Osteocyte (in vitro differentiated cells): ENCODE data around the gene IL31RA. TPM values are rescaled to one million over a fixed set of nuclear protein-coding genes. Genes with fewer than 3 reads are reported as not detected.

Experiments used
- DNase-seq: peaks from one replicate; pipeline ENCODE4 v3.0.0; 2021; ENCODE audit warnings: mixed read lengths; ENCODE audit not compliant: unreplicated experiment; ENCODE audit errors: extremely low spot score
- H3K27ac Mint-ChIP-seq: one replicate; pipeline ENCODE4 v1.8.0; 2021; ENCODE audit warnings: mild to moderate bottlenecking, mixed read lengths; ENCODE audit not compliant: unreplicated experiment
- H3K27me3 Mint-ChIP-seq: one replicate; pipeline ENCODE4 v1.8.0; 2021; ENCODE audit warnings: mixed read lengths; ENCODE audit not compliant: unreplicated experiment
- H3K36me3 Mint-ChIP-seq: one replicate; pipeline ENCODE4 v1.8.0; 2021; ENCODE audit warnings: mixed read lengths; ENCODE audit not compliant: unreplicated experiment
- H3K4me1 Mint-ChIP-seq: one replicate; pipeline ENCODE4 v1.8.0; 2021; ENCODE audit warnings: mixed read lengths; ENCODE audit not compliant: unreplicated experiment
- H3K4me3 Mint-ChIP-seq: one replicate; pipeline ENCODE4 v1.8.0; 2021; ENCODE audit warnings: mild to moderate bottlenecking, moderate library complexity, mixed read lengths; ENCODE audit not compliant: unreplicated experiment
- H3K9me3 Mint-ChIP-seq: one replicate; pipeline ENCODE4 v1.8.0; 2021; ENCODE audit warnings: mixed read lengths; ENCODE audit not compliant: unreplicated experiment
- total RNA-seq: library from RNA; stranded (reverse); gene quantifications from 2 replicates; pipeline ENCODE4 v1.2.1, GENCODE V29; 2021
- TF ChIP-seq, protein P1 (sequence below): fragments of 200-600 bp; sonication (generic); IDR thresholded peaks from 2 replicates; pipeline ENCODE4 v1.5.0; 2021; ENCODE audit warnings: antibody characterized with exemption, mild to moderate bottlenecking, moderate library complexity

Gene IL31RA
- total RNA-seq, 1 donor from 2014 or later = not detected

DNA sequence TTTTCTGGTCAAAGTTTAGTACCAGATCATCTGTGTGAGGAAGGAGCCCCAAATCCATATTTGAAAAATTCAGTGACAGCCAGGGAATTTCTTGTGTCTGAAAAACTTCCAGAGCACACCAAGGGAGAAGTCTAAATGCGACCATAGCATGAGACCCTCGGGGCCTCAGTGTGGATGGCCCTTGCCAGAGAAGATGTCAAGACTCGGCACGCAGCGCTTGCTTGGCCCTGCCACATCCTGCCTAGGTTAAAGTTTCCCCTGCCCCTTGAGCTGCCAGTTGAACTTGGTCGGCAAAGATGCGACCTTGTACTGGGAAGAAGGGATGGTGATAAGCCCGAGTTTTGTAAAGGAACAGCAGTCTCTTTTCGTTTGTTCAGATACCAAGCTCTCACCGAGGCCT lies 65.8 kb downstream of the IL31RA start:
- TF ChIP-seq, protein P1, sequence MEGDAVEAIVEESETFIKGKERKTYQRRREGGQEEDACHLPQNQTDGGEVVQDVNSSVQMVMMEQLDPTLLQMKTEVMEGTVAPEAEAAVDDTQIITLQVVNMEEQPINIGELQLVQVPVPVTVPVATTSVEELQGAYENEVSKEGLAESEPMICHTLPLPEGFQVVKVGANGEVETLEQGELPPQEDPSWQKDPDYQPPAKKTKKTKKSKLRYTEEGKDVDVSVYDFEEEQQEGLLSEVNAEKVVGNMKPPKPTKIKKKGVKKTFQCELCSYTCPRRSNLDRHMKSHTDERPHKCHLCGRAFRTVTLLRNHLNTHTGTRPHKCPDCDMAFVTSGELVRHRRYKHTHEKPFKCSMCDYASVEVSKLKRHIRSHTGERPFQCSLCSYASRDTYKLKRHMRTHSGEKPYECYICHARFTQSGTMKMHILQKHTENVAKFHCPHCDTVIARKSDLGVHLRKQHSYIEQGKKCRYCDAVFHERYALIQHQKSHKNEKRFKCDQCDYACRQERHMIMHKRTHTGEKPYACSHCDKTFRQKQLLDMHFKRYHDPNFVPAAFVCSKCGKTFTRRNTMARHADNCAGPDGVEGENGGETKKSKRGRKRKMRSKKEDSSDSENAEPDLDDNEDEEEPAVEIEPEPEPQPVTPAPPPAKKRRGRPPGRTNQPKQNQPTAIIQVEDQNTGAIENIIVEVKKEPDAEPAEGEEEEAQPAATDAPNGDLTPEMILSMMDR = no peak
- H3K27ac Mint-ChIP-seq = no peak overlapping the region
- H3K27me3 Mint-ChIP-seq = no peaks in the 10 kb centered on the region
- H3K9me3 Mint-ChIP-seq = no peaks in the 10 kb centered on the region
- DNase-seq = no peak
- no peak overlapping the region for H3K4me3 Mint-ChIP-seq
- peaks cover 3% of the 10 kb centered on the region for H3K4me1 Mint-ChIP-seq
- no peaks in the 10 kb centered on the region for H3K36me3 Mint-ChIP-seq

DNA sequence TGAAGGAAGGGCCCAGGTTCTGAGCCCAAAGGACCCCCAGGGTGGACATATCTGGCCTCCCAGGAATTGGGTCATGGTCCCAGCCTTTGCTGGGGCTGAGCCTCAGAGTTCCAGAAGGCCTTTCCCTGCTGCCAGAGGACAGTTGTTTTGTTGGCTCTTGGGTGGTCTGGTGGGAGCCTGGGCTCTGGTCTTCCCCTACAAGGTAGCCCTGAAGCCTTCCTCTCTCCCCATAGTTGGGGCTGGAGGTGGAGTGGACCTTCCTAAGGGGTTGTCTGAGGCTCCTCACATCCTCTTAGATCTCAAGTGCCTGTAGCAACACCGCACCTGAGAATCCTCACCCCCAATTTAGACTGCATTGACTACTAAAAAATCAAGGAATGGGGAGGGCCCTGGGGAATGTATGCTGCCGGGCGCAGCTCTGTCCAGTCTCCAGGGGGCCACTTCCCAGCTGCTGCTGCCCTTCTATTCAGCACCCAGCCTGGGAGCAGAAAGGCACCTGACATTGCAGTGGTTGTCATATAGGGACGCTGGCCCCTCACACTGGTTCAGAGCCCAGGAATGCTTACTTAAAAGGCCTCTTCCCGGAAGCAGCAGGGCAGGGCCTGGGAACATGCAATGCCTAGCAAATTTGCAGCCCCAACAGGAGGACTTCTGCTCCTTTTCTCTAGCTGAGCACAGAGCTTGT lies 66.4 kb downstream of the IL31RA start:
- TF ChIP-seq, protein P1 = no peak
- Mint-ChIP-seq H3K27me3 (no peaks in the 10 kb centered on the region), H3K4me3 (no peak overlapping the region), H3K36me3 (no peaks in the 10 kb centered on the region), H3K27ac (no peak overlapping the region), H3K9me3 (no peaks in the 10 kb centered on the region), H3K4me1 (no peaks in the 10 kb centered on the region)
- no peak for DNase-seq

DNA sequence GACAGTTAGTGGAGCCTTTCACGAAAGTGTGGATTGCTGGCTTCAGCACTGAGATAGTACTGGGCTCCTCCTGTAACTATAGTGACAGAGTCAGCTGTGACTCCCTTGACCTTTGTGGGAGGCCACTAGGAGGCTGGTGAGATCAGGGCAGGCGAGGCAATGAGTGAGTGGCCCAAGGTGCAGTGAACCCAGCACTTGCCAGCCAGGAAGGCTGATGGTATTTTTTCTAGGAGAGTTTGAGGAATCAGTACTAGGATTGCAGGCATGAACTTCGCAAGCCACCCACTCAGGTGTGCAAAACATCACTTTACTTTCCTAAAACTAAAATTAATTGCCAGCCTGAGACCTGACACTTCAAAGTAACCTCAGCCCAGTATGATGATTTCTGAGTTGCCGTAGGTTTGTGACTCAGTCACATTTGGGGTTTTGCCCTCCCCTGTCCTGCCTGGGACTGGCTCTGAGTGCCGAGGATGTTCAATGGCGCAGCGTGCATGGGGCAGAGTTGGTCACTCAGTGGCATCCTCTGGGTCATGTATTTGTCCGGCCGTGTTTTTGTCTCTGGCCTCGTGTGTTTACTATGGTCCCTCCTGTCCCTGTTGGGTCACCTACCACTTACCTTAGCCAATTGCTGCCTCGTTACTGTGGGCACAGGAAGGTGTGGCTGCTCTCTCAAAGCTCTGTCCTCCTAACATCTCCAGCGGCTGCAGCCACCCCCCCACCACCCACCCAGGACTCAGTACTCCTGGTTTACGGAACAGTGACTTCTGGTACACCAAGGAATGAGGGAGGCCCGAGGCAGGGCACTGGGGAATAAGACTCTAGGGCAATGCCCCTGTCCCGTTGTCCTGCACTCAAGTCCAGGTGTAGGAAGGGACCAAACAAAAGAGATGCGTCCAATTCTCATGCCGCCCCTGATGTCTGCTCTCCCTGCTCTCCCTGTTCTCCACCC lies 67.2 kb downstream of the IL31RA start:
- DNase-seq = no peak
- no peaks in the 10 kb centered on the region for H3K27me3 Mint-ChIP-seq
- no peak overlapping the region for H3K4me3 Mint-ChIP-seq
- H3K9me3 Mint-ChIP-seq = no peaks in the 10 kb centered on the region
- H3K4me1 Mint-ChIP-seq = peaks cover 5% of the 10 kb centered on the region
- H3K36me3 Mint-ChIP-seq = no peaks in the 10 kb centered on the region
- TF ChIP-seq, protein P1 = no peak
- H3K27ac Mint-ChIP-seq = no peak overlapping the region

DNA sequence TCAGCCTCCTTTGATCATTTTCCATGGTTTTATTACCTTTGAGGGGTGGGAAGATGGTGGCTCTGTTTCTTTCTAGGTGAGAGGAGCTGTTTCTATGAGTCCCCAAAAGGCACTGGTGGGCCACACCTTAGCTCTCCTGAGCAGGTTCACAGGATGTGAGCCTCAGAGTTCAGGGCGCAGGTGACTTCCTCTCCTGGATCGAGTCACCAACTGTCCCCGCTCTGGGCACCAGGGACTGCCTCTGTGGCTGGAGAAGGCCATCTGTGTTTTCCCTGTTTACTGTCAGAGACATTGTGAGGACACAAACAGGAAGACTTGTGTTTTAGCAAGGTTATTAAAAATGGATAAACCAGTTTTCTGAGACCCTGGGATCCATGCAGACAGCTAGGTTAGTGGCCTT lies 68.5 kb downstream of the IL31RA start:
- DNase-seq = no peak
- H3K4me3 Mint-ChIP-seq = no peak overlapping the region
- TF ChIP-seq, protein P1 = no peak
- H3K9me3 Mint-ChIP-seq = no peaks in the 10 kb centered on the region
- no peaks in the 10 kb centered on the region for H3K36me3 Mint-ChIP-seq
- H3K4me1 Mint-ChIP-seq = peaks cover 8% of the 10 kb centered on the region
- no peak overlapping the region for H3K27ac Mint-ChIP-seq
- H3K27me3 Mint-ChIP-seq = no peaks in the 10 kb centered on the region

DNA sequence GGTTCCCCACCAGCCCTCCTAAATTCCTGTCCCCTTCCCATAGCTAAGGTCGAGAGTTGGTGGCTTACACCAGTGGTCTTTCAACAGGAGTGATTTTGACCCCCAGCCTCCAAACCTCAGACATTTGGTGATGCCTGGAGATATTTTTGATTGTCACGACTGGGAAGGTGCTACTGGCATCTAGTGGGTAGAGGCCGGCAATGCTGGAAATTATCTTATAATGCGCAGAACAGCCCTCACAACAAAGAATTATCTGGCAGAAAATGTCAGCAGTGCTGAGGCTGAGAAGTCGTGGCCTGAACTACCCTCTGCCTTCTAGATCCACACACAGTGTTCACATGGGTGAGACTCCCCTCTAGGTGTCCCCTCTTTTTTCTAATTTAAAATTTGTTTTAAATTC lies 69.6 kb downstream of the IL31RA start:
- H3K27me3 Mint-ChIP-seq = no peaks in the 10 kb centered on the region
- H3K4me1 Mint-ChIP-seq = peaks cover 8% of the 10 kb centered on the region
- H3K36me3 Mint-ChIP-seq = no peaks in the 10 kb centered on the region
- no peaks in the 10 kb centered on the region for H3K9me3 Mint-ChIP-seq
- no peak for DNase-seq
- TF ChIP-seq, protein P1 = peak; percentile 52
- no peak overlapping the region for H3K4me3 Mint-ChIP-seq
- no peak overlapping the region for H3K27ac Mint-ChIP-seq
